HepG2 (cell line): ENCODE data around the gene RTN4RL2. TPM values are rescaled to one million over a fixed set of nuclear protein-coding genes. Genes with fewer than 3 reads are reported as not detected.

Source experiments
- ATAC-seq: fragments of 200-7000 bp; cut with Tn5 transposase; 3 replicates; pipeline ENCODE4 v1.9.1; 2020; ENCODE audit warnings: mild to moderate bottlenecking, moderate library complexity
- BruUV-seq: library from RNA; stranded (reverse); fragments of 400-500 nt; replicated peaks from 2 replicates; lab custom pipeline; 2021; lab: Mats Ljungman, UMichigan
- CTCF ChIA-PET: fragments of 300-600 bp; formaldehyde crosslinking; extraction: SDS; loops from one replicate; lab custom pipeline; 2021; ENCODE audit warnings: low total read pairs, inconsistent platforms, low intra/inter-chr PET ratio; lab: Yijun Ruan, JAX
- POLR2A ChIA-PET: fragments of 350-600 bp; sonication (Branson Sonifier 250); formaldehyde crosslinking; loops from one replicate; lab custom pipeline; 2020; ENCODE audit warnings: antibody characterized with exemption, inconsistent platforms; lab: Yijun Ruan, JAX
- DNase-seq: peaks from one replicate; pipeline ENCODE4 v3.0.0-alpha.2; 2015; ENCODE audit warnings: low spot score
- FAIRE-seq: peaks from 3 replicates; lab custom pipeline; 2011; peaks lifted over from hg19 to GRCh38; lab: Jason Lieb, UNC
- H2AFZ ChIP-seq: one replicate; pipeline ENCODE4 v1.6.1; 2011; ENCODE audit warnings: low read length, inconsistent platforms
- H3K27ac ChIP-seq: fragments of 300-600 bp; 3 replicates; pipeline ENCODE4 v1.8.0; 2011; ENCODE audit warnings: mixed run types, mild to moderate bottlenecking, mixed read lengths, low read length, inconsistent platforms; ENCODE audit not compliant: insufficient read depth; ENCODE audit errors: extremely low read length
- H3K27me3 ChIP-seq, 2 experiments: fragments of 200-600 bp in 1 of 2; 2 replicates in 1 of 2; 3 replicates in 1 of 2; pipeline versions ENCODE4 v1.6.0 to v1.8.0; 2011; ENCODE audit warnings: low read length in 2 of 2, mild to moderate bottlenecking in 2 of 2, moderate library complexity in 2 of 2, inconsistent platforms in 1 of 2; ENCODE audit not compliant: insufficient read depth in 2 of 2, control insufficient read depth in 1 of 2
- H3K36me3 ChIP-seq, 2 experiments: fragments of 200-600 bp in 1 of 2; replicated peaks in 1 of 2; 2 replicates in 1 of 2; 3 replicates in 1 of 2; pipeline versions ENCODE4 v1.5.1 to v1.8.0; 2011; ENCODE audit warnings: low read length in 2 of 2, inconsistent platforms in 1 of 2; ENCODE audit not compliant: insufficient read depth in 2 of 2, control insufficient read depth in 1 of 2
- H3K4me1 ChIP-seq: 2 replicates; pipeline ENCODE4 v1.5.1; 2012; ENCODE audit warnings: low read length, inconsistent platforms; ENCODE audit not compliant: insufficient read depth
- H3K4me2 ChIP-seq: 2 replicates; pipeline ENCODE4 v1.6.0; 2011; ENCODE audit warnings: low read depth, low read length, inconsistent platforms
- H3K4me3 ChIP-seq, 3 experiments: fragments of 200-600 bp in 1 of 3; sonication (generic), shearing (Covaris generic) in 1 of 3; replicated peaks in 1 of 3; 2 replicates each; pipeline ENCODE4 v1.5.1; 2011 to 2016; ENCODE audit warnings: low read length in 3 of 3, inconsistent platforms in 2 of 3, low read depth in 2 of 3, mild to moderate bottlenecking in 2 of 3, control low read depth in 1 of 3, mixed read lengths in 1 of 3; ENCODE audit not compliant: insufficient read depth in 1 of 3
- H3K79me2 ChIP-seq: one replicate; pipeline ENCODE4 v1.6.1; 2011; ENCODE audit warnings: low read length, inconsistent platforms; ENCODE audit not compliant: insufficient read depth
- H3K9ac ChIP-seq: 2 replicates; pipeline ENCODE4 v1.6.0; 2011; ENCODE audit warnings: mild to moderate bottlenecking, low read depth, low read length, inconsistent platforms; ENCODE audit not compliant: insufficient read depth
- H3K9me3 ChIP-seq: 2 replicates; pipeline ENCODE4 v1.5.1; 2012; ENCODE audit warnings: mild to moderate bottlenecking, low read length
- H4K20me1 ChIP-seq: 2 replicates; pipeline ENCODE4 v1.6.0; 2011; ENCODE audit warnings: inconsistent platforms, mild to moderate bottlenecking, low read length, moderate library complexity; ENCODE audit not compliant: insufficient read depth
- AHR ChIP-seq: IDR thresholded peaks from 2 replicates; pipeline ENCODE4 v1.6.1; 2018; ENCODE audit warnings: missing genetic modification reagents, missing compliant biosample characterization
- ASH2L ChIP-seq: fragments of 300-600, 200-600 bp; sonication (generic); IDR thresholded peaks from 2 replicates; pipeline ENCODE4 v1.7.0; 2017; ENCODE audit warnings: low read depth, mild to moderate bottlenecking, moderate library complexity, mixed read lengths, low read length; ENCODE audit not compliant: insufficient read length
- CBX1 ChIP-seq: IDR thresholded peaks from one replicate; pipeline ENCODE4 v1.6.1; 2016; ENCODE audit warnings: antibody characterized with exemption, low read depth
- DPF2 ChIP-seq: sonication (generic); formaldehyde crosslinking; IDR thresholded peaks from 2 replicates; pipeline ENCODE4 v1.4.0; 2020; ENCODE audit warnings: mild to moderate bottlenecking, low read depth, missing genetic modification reagents, borderline replicate concordance
- MEF2D ChIP-seq: sonication (generic); formaldehyde crosslinking; IDR thresholded peaks from 2 replicates; pipeline ENCODE4 v1.5.1; 2020; ENCODE audit warnings: mild to moderate bottlenecking, missing genetic modification reagents
- NONO ChIP-seq, 2 experiments: fragments of 450-650 bp in 1 of 2; sonication (generic) in 1 of 2; formaldehyde crosslinking in 1 of 2; IDR thresholded peaks in 1 of 2; conservative IDR thresholded peaks in 1 of 2; 2 replicates each; pipeline versions ENCODE4 v1.6.1 to v1.8.0; 2017 to 2022; ENCODE audit warnings: mild to moderate bottlenecking in 1 of 2, missing genetic modification reagents in 1 of 2, moderate library complexity in 1 of 2
- PHF20 ChIP-seq: sonication (generic); formaldehyde crosslinking; IDR thresholded peaks from 2 replicates; pipeline ENCODE4 v1.5.0; 2020; ENCODE audit warnings: mild to moderate bottlenecking, missing genetic modification reagents
- RAD21 ChIP-seq: fragments of 450-650 bp; formaldehyde crosslinking; IDR thresholded peaks from 2 replicates; pipeline ENCODE4 v1.5.0; 2020; ENCODE audit warnings: mild to moderate bottlenecking
- SRSF1 ChIP-seq: fragments of 200-400 bp; formaldehyde crosslinking; optimal IDR thresholded peaks from 2 replicates; pipeline ENCODE3; 2017; ENCODE audit warnings: mild to moderate bottlenecking, low read depth, low read length, moderate library complexity
- WIZ ChIP-seq: sonication (generic); formaldehyde crosslinking; IDR thresholded peaks from 2 replicates; pipeline ENCODE4 v1.5.1; 2020; ENCODE audit warnings: mild to moderate bottlenecking, missing genetic modification reagents
- ZFP41 ChIP-seq: sonication (generic); formaldehyde crosslinking; IDR thresholded peaks from 2 replicates; pipeline ENCODE4 v1.4.0; 2020; ENCODE audit warnings: mild to moderate bottlenecking, missing genetic modification reagents, borderline replicate concordance
- ZNF441 ChIP-seq: sonication (generic); formaldehyde crosslinking; IDR thresholded peaks from 2 replicates; pipeline ENCODE4 v1.7.0; 2021; ENCODE audit warnings: missing genetic modification reagents, borderline replicate concordance
- ZNF660 ChIP-seq: sonication (generic); formaldehyde crosslinking; IDR thresholded peaks from 2 replicates; pipeline ENCODE4 v1.5.1; 2020; ENCODE audit warnings: mild to moderate bottlenecking, low read depth, missing genetic modification reagents, borderline replicate concordance
- ZNF879 ChIP-seq: sonication (generic); formaldehyde crosslinking; IDR thresholded peaks from 2 replicates; pipeline ENCODE4 v1.8.1; 2023; ENCODE audit warnings: missing genetic modification reagents
- WGBS: methylation state at CpG from one replicate; pipeline ENCODE4 v1.1.6; 2017; ENCODE audit warnings: low lambda C conversion rate; 5-methylcytosine and 5-hydroxymethylcytosine counted together
- in situ Hi-C: cut with HindIII; loops from 2 replicates; pipeline ENCODE4 v1.10.0; 2017; ENCODE audit warnings: low pct_unique_long_range_greater_than_20kb; ENCODE audit not compliant: extremely low pct_ligation_motif_present
- intact Hi-C: fragments of 100-400 bp; cut with micrococcal nuclease; formaldehyde crosslinking; loops from one replicate; pipeline ENCODE4 v1.10.0; 2022; ENCODE audit not compliant: unreplicated experiment
- polyA plus RNA-seq, 8 experiments: library from polyadenylated mRNA; depleted of rRNA in 3 of 8; stranded (reverse) in 7 of 8; unstranded in 1 of 8; fragments of >200 nt; fragmentation: Illumina TruSeq in 4 of 8; extraction: Trizol in 4 of 8; gene quantifications; 2 replicates each; pipeline versions ENCODE4 v1.2.1 to v1.2.3, GENCODE V29; 2011 to 2016; ENCODE audit warnings: low read depth in 4 of 8, missing spikeins in 1 of 8, mixed read lengths in 1 of 8; ENCODE audit not compliant: insufficient read depth in 1 of 8
- total RNA-seq, 5 experiments: library from RNA; depleted of rRNA; stranded (reverse); fragments of >200 nt; fragmentation: Illumina TruSeq; extraction: Trizol; gene quantifications; 2 replicates each; pipeline ENCODE4 v1.2.3, GENCODE V29; 2016; ENCODE audit warnings: low read depth in 1 of 5
- TF ChIP-seq, protein P1 (sequence below): sonication (generic); formaldehyde crosslinking; IDR thresholded peaks from 2 replicates; pipeline ENCODE4 v1.4.0; 2020; ENCODE audit warnings: missing genetic modification reagents; ENCODE audit errors: not compliant biosample characterization
- TF ChIP-seq, protein P2 (sequence below): sonication (generic); formaldehyde crosslinking; IDR thresholded peaks from 2 replicates; pipeline ENCODE4 v1.4.0; 2020; ENCODE audit warnings: mild to moderate bottlenecking, missing genetic modification reagents, borderline replicate concordance
- TF ChIP-seq, protein P3 (sequence below): sonication (generic); formaldehyde crosslinking; IDR thresholded peaks from 2 replicates; pipeline ENCODE4 v1.5.1; 2020; ENCODE audit warnings: missing genetic modification reagents, mild to moderate bottlenecking, borderline replicate concordance
- TF ChIP-seq, protein P4 (sequence below): sonication (generic); formaldehyde crosslinking; IDR thresholded peaks from 2 replicates; pipeline ENCODE4 v1.9.0; 2021; ENCODE audit warnings: missing genetic modification reagents, mild to moderate bottlenecking, borderline replicate concordance

RTN4RL2 gene
- total and polyA plus RNA-seq, 2 of the 13 experiments (the other 11 are each of a cell fraction or from before 2014, with no cell fraction given) = 1.3 to 4.3 TPM

DNA sequence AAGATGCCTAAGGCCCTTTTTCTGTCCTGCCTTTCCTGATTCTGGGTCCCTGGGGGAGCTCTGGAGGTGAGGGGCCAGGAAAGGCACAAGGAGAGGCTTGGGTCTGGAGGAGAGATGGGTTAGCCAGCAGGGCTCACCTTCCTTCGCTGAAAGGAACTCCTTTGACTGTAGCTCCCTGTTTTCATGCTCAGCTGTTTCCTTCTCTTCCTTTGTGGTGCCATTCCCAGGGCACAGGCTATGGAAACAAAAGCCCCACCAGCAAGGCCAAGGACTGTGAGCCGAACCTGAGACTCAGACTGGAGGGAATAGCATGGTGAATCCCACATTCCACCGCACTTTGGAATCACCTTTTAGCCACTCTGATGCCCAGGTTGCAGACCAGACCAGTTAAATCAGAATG lies 43.9 kb upstream of the RTN4RL2 start:
- WGBS = 40% methylated on average over 3 of the region's 3 CpGs
- FAIRE-seq = no peak
- H3K9me3 ChIP-seq = no peaks in the 10 kb centered on the region
- POLR2A ChIA-PET = no interaction called here
- H3K27me3 ChIP-seq = peaks cover 0 to 6% of the 10 kb centered on the region in 2 experiments; a peak in 2 of 5 replicates
- H3K79me2 ChIP-seq = no peaks in the 10 kb centered on the region
- H3K4me2 ChIP-seq = no peak overlapping the region
- no peaks in the 10 kb centered on the region for H3K36me3 ChIP-seq
- DNase-seq = no peak
- H3K4me1 ChIP-seq = no peaks in the 10 kb centered on the region
- H2AFZ ChIP-seq = no peak overlapping the region
- no TSS peak for BruUV-seq
- CTCF ChIA-PET = no interaction called here
- no peak for ATAC-seq
- in situ Hi-C loops = no loop called here
- intact Hi-C loops = no loop called here
- no peak overlapping the region for H3K27ac ChIP-seq
- no peaks in the 10 kb centered on the region for H4K20me1 ChIP-seq
- H3K9ac ChIP-seq = no peak overlapping the region
- H3K4me3 ChIP-seq = no peak overlapping the region
- TF ChIP-seq AHR (CRISPR knock-in tag) (no peak), DPF2 (CRISPR knock-in tag) (no peak), ZFP41 (CRISPR knock-in tag) (no peak), MEF2D (CRISPR knock-in tag) (no peak), ZNF660 (no peak), ZNF879 (CRISPR knock-in tag) (no peak), ASH2L (no peak), PHF20 (CRISPR knock-in tag) (no peak), NONO (IDR thresholded peaks at IDR 0.05) (no peak), NONO (CRISPR knock-in tag; conservative IDR thresholded peaks at IDR 0.05) (no peak), SRSF1 (no peak), ZNF441 (CRISPR knock-in tag) (no peak), RAD21 (CRISPR knock-in tag) (no peak), WIZ (CRISPR knock-in tag) (no peak), CBX1 (no peak)
- TF ChIP-seq, protein P1, sequence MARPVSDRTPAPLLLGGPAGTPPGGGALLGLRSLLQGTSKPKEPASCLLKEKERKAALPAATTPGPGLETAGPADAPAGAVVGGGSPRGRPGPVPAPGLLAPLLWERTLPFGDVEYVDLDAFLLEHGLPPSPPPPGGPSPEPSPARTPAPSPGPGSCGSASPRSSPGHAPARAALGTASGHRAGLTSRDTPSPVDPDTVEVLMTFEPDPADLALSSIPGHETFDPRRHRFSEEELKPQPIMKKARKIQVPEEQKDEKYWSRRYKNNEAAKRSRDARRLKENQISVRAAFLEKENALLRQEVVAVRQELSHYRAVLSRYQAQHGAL (CRISPR knock-in tag) = no peak
- TF ChIP-seq, protein P2, sequence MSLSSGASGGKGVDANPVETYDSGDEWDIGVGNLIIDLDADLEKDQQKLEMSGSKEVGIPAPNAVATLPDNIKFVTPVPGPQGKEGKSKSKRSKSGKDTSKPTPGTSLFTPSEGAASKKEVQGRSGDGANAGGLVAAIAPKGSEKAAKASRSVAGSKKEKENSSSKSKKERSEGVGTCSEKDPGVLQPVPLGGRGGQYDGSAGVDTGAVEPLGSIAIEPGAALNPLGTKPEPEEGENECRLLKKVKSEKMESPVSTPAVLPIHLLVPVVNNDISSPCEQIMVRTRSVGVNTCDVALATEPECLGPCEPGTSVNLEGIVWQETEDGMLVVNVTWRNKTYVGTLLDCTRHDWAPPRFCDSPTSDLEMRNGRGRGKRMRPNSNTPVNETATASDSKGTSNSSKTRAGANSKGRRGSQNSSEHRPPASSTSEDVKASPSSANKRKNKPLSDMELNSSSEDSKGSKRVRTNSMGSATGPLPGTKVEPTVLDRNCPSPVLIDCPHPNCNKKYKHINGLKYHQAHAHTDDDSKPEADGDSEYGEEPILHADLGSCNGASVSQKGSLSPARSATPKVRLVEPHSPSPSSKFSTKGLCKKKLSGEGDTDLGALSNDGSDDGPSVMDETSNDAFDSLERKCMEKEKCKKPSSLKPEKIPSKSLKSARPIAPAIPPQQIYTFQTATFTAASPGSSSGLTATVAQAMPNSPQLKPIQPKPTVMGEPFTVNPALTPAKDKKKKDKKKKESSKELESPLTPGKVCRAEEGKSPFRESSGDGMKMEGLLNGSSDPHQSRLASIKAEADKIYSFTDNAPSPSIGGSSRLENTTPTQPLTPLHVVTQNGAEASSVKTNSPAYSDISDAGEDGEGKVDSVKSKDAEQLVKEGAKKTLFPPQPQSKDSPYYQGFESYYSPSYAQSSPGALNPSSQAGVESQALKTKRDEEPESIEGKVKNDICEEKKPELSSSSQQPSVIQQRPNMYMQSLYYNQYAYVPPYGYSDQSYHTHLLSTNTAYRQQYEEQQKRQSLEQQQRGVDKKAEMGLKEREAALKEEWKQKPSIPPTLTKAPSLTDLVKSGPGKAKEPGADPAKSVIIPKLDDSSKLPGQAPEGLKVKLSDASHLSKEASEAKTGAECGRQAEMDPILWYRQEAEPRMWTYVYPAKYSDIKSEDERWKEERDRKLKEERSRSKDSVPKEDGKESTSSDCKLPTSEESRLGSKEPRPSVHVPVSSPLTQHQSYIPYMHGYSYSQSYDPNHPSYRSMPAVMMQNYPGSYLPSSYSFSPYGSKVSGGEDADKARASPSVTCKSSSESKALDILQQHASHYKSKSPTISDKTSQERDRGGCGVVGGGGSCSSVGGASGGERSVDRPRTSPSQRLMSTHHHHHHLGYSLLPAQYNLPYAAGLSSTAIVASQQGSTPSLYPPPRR (CRISPR knock-in tag) = no peak
- TF ChIP-seq, protein P3, sequence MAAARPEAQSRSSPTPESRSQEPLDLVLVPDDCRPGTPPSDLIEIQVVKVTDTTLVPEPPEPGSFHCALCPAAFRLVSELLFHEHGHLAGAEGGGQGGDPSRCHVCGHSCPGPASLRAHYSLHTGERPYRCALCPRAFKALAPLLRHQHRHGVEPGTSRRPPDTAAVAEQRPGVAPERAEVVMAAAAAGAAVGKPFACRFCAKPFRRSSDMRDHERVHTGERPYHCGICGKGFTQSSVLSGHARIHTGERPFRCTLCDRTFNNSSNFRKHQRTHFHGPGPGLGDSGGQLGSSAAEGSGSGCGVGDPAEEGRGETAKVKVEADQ (CRISPR knock-in tag) = no peak
- TF ChIP-seq, protein P4, sequence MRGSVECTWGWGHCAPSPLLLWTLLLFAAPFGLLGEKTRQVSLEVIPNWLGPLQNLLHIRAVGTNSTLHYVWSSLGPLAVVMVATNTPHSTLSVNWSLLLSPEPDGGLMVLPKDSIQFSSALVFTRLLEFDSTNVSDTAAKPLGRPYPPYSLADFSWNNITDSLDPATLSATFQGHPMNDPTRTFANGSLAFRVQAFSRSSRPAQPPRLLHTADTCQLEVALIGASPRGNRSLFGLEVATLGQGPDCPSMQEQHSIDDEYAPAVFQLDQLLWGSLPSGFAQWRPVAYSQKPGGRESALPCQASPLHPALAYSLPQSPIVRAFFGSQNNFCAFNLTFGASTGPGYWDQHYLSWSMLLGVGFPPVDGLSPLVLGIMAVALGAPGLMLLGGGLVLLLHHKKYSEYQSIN (CRISPR knock-in tag) = no peak
